ENCODE results near the gene ASB18. TPM values are rescaled to one million over a fixed set of nuclear protein-coding genes. Genes with fewer than 3 reads are reported as not detected.

The ASB18 gene
- total and polyA plus RNA-seq, 3 experiments from 2014 or later, result not detected

GRCh38 chr2:236190674-236191073 is 73.5 kb downstream of the ASB18 start:
- Histone ChIP-seq H3K36me3 (ENCODE audit: insufficient read depth, low read length) (no peaks in the 10 kb centered on the region), H3K27ac (ENCODE audit: low read depth, low read length) (no peak overlapping the region), H3K27me3 (ENCODE audit: insufficient read depth, low read length, poor library complexity, severe bottlenecking) (no peaks in the 10 kb centered on the region), H3K4me3 (ENCODE audit: low read length) (no peak overlapping the region), H3K9me3 (ENCODE audit: low read length) (no peaks in the 10 kb centered on the region), H3K4me1 (ENCODE audit: insufficient read depth, low read length) (no peaks in the 10 kb centered on the region)
- Mint-ChIP-seq H3K27ac (no peak overlapping the region), H3K27me3 (peaks cover 6 to 15% of the 10 kb centered on the region in 2 donors), H3K36me3 (no peaks in the 10 kb centered on the region), H3K4me1 (no peaks in the 10 kb centered on the region), H3K9me3 (peaks cover 0 to 2% (median 0%) of the 10 kb centered on the region in 5 donors), H3K4me3 (no peak overlapping the region)
- ChIA-PET CTCF (no interaction called here), POLR2A (no interaction called here)
- DNase-seq, result no peak

DNA sequence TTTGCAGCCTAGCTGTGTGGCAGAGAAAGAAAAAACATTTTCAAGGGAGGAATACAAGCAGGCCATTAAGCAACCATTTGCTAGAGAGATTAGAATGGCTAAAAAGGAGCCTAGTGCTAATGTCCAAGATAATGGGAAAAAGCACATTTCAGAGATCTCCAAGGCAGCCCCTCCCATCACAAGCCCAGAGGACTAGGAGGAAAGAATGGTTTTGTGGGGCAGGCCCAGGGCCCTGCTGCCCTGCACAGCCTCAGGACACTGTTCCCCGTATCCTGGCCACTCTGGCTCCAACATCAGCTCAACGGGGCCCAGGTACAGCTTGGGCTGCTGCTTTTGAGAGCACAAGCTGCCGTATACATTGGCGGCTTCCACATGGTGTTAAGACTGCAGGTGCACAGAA is 79.5 kb downstream of the ASB18 start:
- no peak for DNase-seq
- Histone ChIP-seq H3K27ac (ENCODE audit: low read depth, low read length) (no peak overlapping the region), H3K4me1 (ENCODE audit: insufficient read depth, low read length) (no peaks in the 10 kb centered on the region), H3K4me3 (ENCODE audit: low read length) (no peak overlapping the region), H3K27me3 (ENCODE audit: insufficient read depth, low read length, poor library complexity, severe bottlenecking) (no peaks in the 10 kb centered on the region), H3K36me3 (ENCODE audit: insufficient read depth, low read length) (no peaks in the 10 kb centered on the region), H3K9me3 (ENCODE audit: low read length) (no peaks in the 10 kb centered on the region)
- H3K9me3 Mint-ChIP-seq, result peaks cover 0 to 5% (median 0%) of the 10 kb centered on the region in 5 donors
- POLR2A ChIA-PET, result no interaction called here
- H3K27me3 Mint-ChIP-seq, result peaks cover 19 to 65% of the 10 kb centered on the region in 2 donors
- CTCF ChIA-PET, result no interaction called here
- H3K4me1 Mint-ChIP-seq, result peaks cover 1 to 9% (median 5%) of the 10 kb centered on the region in 3 donors
- H3K36me3 Mint-ChIP-seq, result no peaks in the 10 kb centered on the region
- no peak overlapping the region for H3K27ac Mint-ChIP-seq
- H3K4me3 Mint-ChIP-seq, result no peak overlapping the region

DNA sequence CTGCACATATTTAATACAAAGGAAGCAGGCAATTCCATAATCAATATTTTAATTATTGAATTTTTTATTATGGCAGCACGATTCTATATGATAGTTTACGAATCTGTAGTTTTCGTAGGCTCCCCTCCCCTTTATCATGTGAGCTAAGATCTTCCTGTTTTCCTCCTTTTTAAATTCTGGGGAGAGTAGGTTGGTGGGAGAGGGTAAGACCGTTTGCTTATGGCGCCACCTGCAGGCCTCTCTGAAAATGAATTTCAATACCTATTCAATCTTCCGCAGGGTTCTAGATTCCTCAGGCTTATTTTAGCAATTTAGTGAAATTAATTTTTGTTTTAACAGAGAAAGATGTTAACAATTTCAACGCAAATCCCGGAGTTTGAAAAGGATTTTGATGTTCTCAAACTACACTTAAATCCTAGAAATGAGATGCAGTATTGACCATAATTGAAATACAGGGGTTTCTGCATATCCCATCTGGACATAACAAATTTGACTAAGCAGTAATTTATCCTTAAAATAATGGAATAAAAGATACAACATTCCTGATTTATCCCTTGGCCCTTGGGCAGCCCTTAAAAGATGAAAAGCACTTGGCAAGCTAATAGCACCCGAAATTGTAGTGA is 83.3 kb downstream of the ASB18 start:
- H3K27me3 Mint-ChIP-seq, result peaks cover 38 to 76% of the 10 kb centered on the region in 2 donors
- H3K4me3 Mint-ChIP-seq, result no peak overlapping the region

GRCh38 chr2:236180076-236180816 is 84.0 kb downstream of the ASB18 start:
- H3K4me1 Mint-ChIP-seq, result peaks cover 6 to 15% (median 13%) of the 10 kb centered on the region in 3 donors
- no peaks in the 10 kb centered on the region for H3K4me1 ChIP-seq (ENCODE audit: insufficient read depth, low read length)
- ChIA-PET CTCF (interaction anchor here (1.5 to 1.9 kb wide), 2 partner anchors 11 to 400 kb away, joined by 4 read pairs; no protein-coding TSS in a partner anchor), POLR2A (no interaction called here)
- H3K36me3 ChIP-seq (ENCODE audit: insufficient read depth, low read length), result no peaks in the 10 kb centered on the region
- peaks cover 42 to 78% of the 10 kb centered on the region in 2 donors for H3K27me3 Mint-ChIP-seq
- H3K27ac ChIP-seq (ENCODE audit: low read depth, low read length), result no peak overlapping the region
- no peak overlapping the region for H3K4me3 ChIP-seq (ENCODE audit: low read length)
- peaks cover 0 to 5% (median 0%) of the 10 kb centered on the region in 5 donors for H3K9me3 Mint-ChIP-seq
- no peaks in the 10 kb centered on the region for H3K9me3 ChIP-seq (ENCODE audit: low read length)
- H3K27ac Mint-ChIP-seq, result no peak overlapping the region
- DNase-seq, result no peak
- no peak overlapping the region for H3K4me3 Mint-ChIP-seq
- no peaks in the 10 kb centered on the region for H3K36me3 Mint-ChIP-seq
- H3K27me3 ChIP-seq (ENCODE audit: insufficient read depth, low read length, poor library complexity, severe bottlenecking), result peaks cover 12% of the 10 kb centered on the region

More for the DNA sequence above, 83.3 kb downstream of the ASB18 start:
- Histone ChIP-seq H3K27ac (ENCODE audit: low read depth, low read length) (no peak overlapping the region), H3K4me3 (ENCODE audit: low read length) (no peak overlapping the region), H3K27me3 (ENCODE audit: insufficient read depth, low read length, poor library complexity, severe bottlenecking) (peaks cover 9% of the 10 kb centered on the region), H3K4me1 (ENCODE audit: insufficient read depth, low read length) (no peaks in the 10 kb centered on the region), H3K9me3 (ENCODE audit: low read length) (no peaks in the 10 kb centered on the region), H3K36me3 (ENCODE audit: insufficient read depth, low read length) (no peaks in the 10 kb centered on the region)
- Mint-ChIP-seq H3K4me1 (peaks cover 6 to 15% (median 13%) of the 10 kb centered on the region in 3 donors), H3K9me3 (peaks cover 0 to 5% (median 0%) of the 10 kb centered on the region in 5 donors), H3K36me3 (no peaks in the 10 kb centered on the region), H3K27ac (no peak overlapping the region)
- ChIA-PET POLR2A (no interaction called here), CTCF (interaction anchor here (1.5 to 1.9 kb wide), 2 partner anchors 11 to 401 kb away, joined by 4 read pairs; no protein-coding TSS in a partner anchor)
- DNase-seq, result no peak

GRCh38 chr2:236179236-236180075 is 84.8 kb downstream of the ASB18 start:
- Mint-ChIP-seq H3K9me3 (peaks cover 0 to 5% (median 0%) of the 10 kb centered on the region in 5 donors), H3K4me3 (peak overlapping the region in 2 of 7 donors; percentile 23 to 49), H3K27ac (no peak overlapping the region), H3K36me3 (no peaks in the 10 kb centered on the region), H3K27me3 (peaks cover 49 to 79% of the 10 kb centered on the region in 2 donors), H3K4me1 (peaks cover 6 to 15% (median 13%) of the 10 kb centered on the region in 3 donors)
- no peak for DNase-seq
- Histone ChIP-seq H3K4me1 (ENCODE audit: insufficient read depth, low read length) (no peaks in the 10 kb centered on the region), H3K9me3 (ENCODE audit: low read length) (no peaks in the 10 kb centered on the region), H3K4me3 (ENCODE audit: low read length) (no peak overlapping the region), H3K27ac (ENCODE audit: low read depth, low read length) (no peak overlapping the region), H3K27me3 (ENCODE audit: insufficient read depth, low read length, poor library complexity, severe bottlenecking) (peaks cover 16% of the 10 kb centered on the region), H3K36me3 (ENCODE audit: insufficient read depth, low read length) (no peaks in the 10 kb centered on the region)
- CTCF ChIA-PET, result interaction anchor here (1.4 to 1.9 kb wide), 2 partner anchors 10 to 400 kb away, joined by 4 read pairs; no protein-coding TSS in a partner anchor
- POLR2A ChIA-PET, result no interaction called here

DNA sequence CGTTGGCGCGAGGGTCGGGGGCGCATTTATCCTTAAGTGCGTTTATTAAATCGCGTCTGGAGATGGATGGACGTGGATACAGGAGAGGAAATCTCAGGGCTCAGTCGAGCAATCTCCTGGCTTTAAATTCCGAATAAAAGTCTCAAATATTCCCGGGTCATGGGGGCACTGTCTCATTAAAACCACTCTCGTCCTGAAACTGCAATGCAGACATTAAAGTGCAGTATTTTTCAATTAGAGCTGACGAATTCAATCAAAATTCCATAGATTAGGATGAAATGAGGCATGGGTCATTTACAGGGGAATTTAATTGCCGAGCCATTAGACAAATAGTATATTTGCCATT is 85.3 kb downstream of the ASB18 start:
- Mint-ChIP-seq H3K4me1 (peaks cover 6 to 15% (median 13%) of the 10 kb centered on the region in 3 donors), H3K36me3 (no peaks in the 10 kb centered on the region), H3K9me3 (peaks cover 0 to 5% (median 0%) of the 10 kb centered on the region in 5 donors), H3K4me3 (peak overlapping the region in 2 of 7 donors; percentile 23 to 49), H3K27ac (no peak overlapping the region), H3K27me3 (peaks cover 54 to 80% of the 10 kb centered on the region in 2 donors)
- ChIA-PET POLR2A (no interaction called here), CTCF (interaction anchor here (1.0 to 1.4 kb wide), 2 partner anchors 11 to 400 kb away, joined by 4 read pairs; partner anchors contain the start of gene GBX2)
- Histone ChIP-seq H3K4me3 (ENCODE audit: low read length) (no peak overlapping the region), H3K4me1 (ENCODE audit: insufficient read depth, low read length) (no peaks in the 10 kb centered on the region), H3K27ac (ENCODE audit: low read depth, low read length) (no peak overlapping the region), H3K36me3 (ENCODE audit: insufficient read depth, low read length) (no peaks in the 10 kb centered on the region), H3K9me3 (ENCODE audit: low read length) (no peaks in the 10 kb centered on the region), H3K27me3 (ENCODE audit: insufficient read depth, low read length, poor library complexity, severe bottlenecking) (peaks cover 16% of the 10 kb centered on the region)
- no peak for DNase-seq

DNA sequence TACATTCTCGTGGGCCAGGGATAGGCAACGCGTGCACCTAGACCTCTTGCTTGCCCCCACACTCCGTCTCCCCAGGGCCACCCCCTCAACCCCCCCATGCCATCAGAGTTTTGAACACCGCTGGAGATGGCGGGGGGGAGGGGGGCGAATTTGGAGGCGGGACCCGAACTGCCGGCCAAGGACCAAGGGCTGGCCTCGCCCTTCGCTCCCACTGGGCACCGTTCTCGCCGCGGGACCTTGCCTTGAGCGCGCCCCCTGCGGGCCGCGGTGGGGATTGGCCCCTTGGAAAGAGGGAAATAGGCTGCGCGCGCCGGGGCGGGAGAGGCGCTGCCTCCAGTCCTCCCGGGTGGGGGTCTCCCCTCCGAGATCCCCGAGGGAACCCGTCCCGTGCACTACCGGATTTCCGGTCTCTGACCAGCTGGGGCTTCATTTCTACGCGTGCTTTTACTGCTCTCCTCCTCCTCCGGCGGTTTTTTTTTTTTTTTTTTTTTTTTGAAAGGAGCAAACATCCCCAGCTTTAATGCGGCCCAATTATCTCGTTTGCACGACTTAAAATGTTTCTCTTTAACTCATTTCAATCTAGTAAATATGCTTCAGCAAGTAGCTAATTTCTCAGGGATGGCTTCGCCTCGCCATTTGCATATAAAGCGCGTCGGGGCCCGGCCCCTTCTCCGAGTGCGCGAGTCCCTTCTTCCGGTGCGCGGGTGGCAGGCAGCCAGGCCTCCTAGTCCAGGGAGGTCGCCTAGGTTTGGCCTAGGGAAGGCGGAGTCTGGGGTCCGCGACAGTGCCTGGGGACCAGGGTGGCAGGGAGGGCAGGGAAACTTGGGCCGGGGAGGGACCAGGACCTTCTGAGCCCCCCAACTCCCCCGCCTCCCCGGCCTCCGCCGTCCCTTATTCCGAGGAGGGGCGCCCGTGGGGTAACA is 86.0 kb downstream of the ASB18 start:
- Mint-ChIP-seq H3K4me3 (peak overlapping the region in 3 of 7 donors; percentile 42 to 63 (median 55)), H3K36me3 (no peaks in the 10 kb centered on the region), H3K4me1 (peaks cover 6 to 15% (median 13%) of the 10 kb centered on the region in 3 donors), H3K9me3 (peaks cover 0 to 5% (median 0%) of the 10 kb centered on the region in 5 donors), H3K27me3 (peaks cover 51 to 78% of the 10 kb centered on the region in 2 donors), H3K27ac (no peak overlapping the region)
- Histone ChIP-seq H3K27ac (ENCODE audit: low read depth, low read length) (no peak overlapping the region), H3K36me3 (ENCODE audit: insufficient read depth, low read length) (no peaks in the 10 kb centered on the region), H3K27me3 (ENCODE audit: insufficient read depth, low read length, poor library complexity, severe bottlenecking) (peaks cover 16% of the 10 kb centered on the region), H3K9me3 (ENCODE audit: low read length) (no peaks in the 10 kb centered on the region), H3K4me3 (ENCODE audit: low read length) (no peak overlapping the region), H3K4me1 (ENCODE audit: insufficient read depth, low read length) (no peaks in the 10 kb centered on the region)
- CTCF ChIA-PET, result interaction anchor here (1.0 to 1.4 kb wide), 2 partner anchors 10 to 399 kb away, joined by 4 read pairs; partner anchors contain the start of gene GBX2
- POLR2A ChIA-PET, result no interaction called here
- DNase-seq, result no peak

All from CD8-positive, alpha-beta memory T cell (primary cell).